K562 (cell line): ENCODE measurements around the gene C22orf31.

Source experiments
- CREB1 ChIP-seq, 2 experiments: sonication (generic) in 1 of 2; formaldehyde crosslinking in 1 of 2; IDR thresholded peaks; 2 replicates each; pipeline versions ENCODE4 v1.6.1 to v1.8.0; 2012 to 2022; ENCODE audit warnings: inconsistent platforms in 1 of 2, mild to moderate bottlenecking in 1 of 2, missing genetic modification reagents in 1 of 2, moderate library complexity in 1 of 2
- E2F1 ChIP-seq: sonication (generic); formaldehyde crosslinking; IDR thresholded peaks from 2 replicates; pipeline ENCODE4 v1.8.1; 2023; ENCODE audit warnings: mild to moderate bottlenecking, missing genetic modification reagents, moderate library complexity
- EP300 ChIP-seq: IDR thresholded peaks from 2 replicates; pipeline ENCODE4 v1.6.1; 2012; ENCODE audit warnings: low read length, improper control_type of control experiment
- EZH2 ChIP-seq: IDR thresholded peaks from 2 replicates; pipeline ENCODE4 v1.6.1; 2012; ENCODE audit warnings: low read depth, mild to moderate bottlenecking, inconsistent platforms, low read length, borderline replicate concordance
- FOXO4 ChIP-seq: fragments of 450-650 bp; formaldehyde crosslinking; IDR thresholded peaks from 2 replicates; pipeline ENCODE4 v1.4.0; 2020; ENCODE audit warnings: mild to moderate bottlenecking, moderate library complexity
- KDM1A ChIP-seq, 2 experiments: fragments of 450-650 bp; IDR thresholded peaks; 2 replicates each; pipeline ENCODE4 v1.6.1; 2016; ENCODE audit warnings: mild to moderate bottlenecking in 2 of 2
- MEIS2 ChIP-seq: fragments of 450-650 bp; IDR thresholded peaks from 2 replicates; pipeline ENCODE4 v1.6.1; 2014; ENCODE audit warnings: mild to moderate bottlenecking; ENCODE audit not compliant: partially characterized antibody
- NFIC ChIP-seq: fragments of 450-650 bp; IDR thresholded peaks from 2 replicates; pipeline ENCODE4 v1.6.1; 2017; ENCODE audit warnings: mild to moderate bottlenecking, inconsistent platforms
- POLR2A ChIP-seq: fragments of 450-650 bp; conservative IDR thresholded peaks from 2 replicates; pipeline ENCODE4 v1.6.1; 2016
- SETDB1 ChIP-seq: IDR thresholded peaks from one replicate; pipeline ENCODE4 v1.6.1; 2012; ENCODE audit warnings: low read length, control low read depth, inconsistent platforms
- ZBTB34 ChIP-seq: fragments of 250-450 bp; sonication (Bioruptor Pico); IDR thresholded peaks from 2 replicates; pipeline ENCODE4 v1.8.0; 2021; ENCODE audit warnings: mild to moderate bottlenecking, moderate library complexity
- ZNF318 ChIP-seq, 2 experiments: fragments of 450-650 bp; IDR thresholded peaks; 2 replicates each; pipeline ENCODE4 v1.6.1; 2016; ENCODE audit warnings: mild to moderate bottlenecking in 2 of 2, borderline replicate concordance in 1 of 2, low read depth in 1 of 2, moderate library complexity in 1 of 2
- ZNF561 ChIP-seq: fragments of 450-650 bp; formaldehyde crosslinking; conservative IDR thresholded peaks from 2 replicates; pipeline ENCODE4 v1.4.0; 2020; ENCODE audit warnings: mild to moderate bottlenecking, moderate library complexity

- TF ChIP-seq MEIS2, result no peak
- no peak for TF ChIP-seq NFIC
- TF ChIP-seq EP300, result no peak
- no peak for TF ChIP-seq EZH2
- TF ChIP-seq FOXO4, result no peak
- no peak for TF ChIP-seq E2F1 (CRISPR knock-in tag)
- TF ChIP-seq ZNF561 (CRISPR knock-in tag), result no peak
- no peak for TF ChIP-seq ZBTB34 (CRISPR knock-in tag)
- no peak for TF ChIP-seq SETDB1
- TF ChIP-seq CREB1 (IDR thresholded peaks at IDR 0.05), result no peak
- no peak for TF ChIP-seq CREB1 (CRISPR knock-in tag; IDR thresholded peaks at IDR 0.05)
- no peak for TF ChIP-seq ZNF318 (IDR thresholded peaks at IDR 0.05; ENCODE audit: borderline replicate concordance in 1 of 2, low read depth in 1 of 2)
- TF ChIP-seq POLR2A, result no peak
- TF ChIP-seq KDM1A (IDR thresholded peaks at IDR 0.05), result no peak
Measured at GRCh38 chr22:29056472-29056871, 5.2 kb downstream of the C22orf31 start.
